Astrocyte of the cerebellum (primary cell): Measurements from ENCODE around the gene OR6N1.

ENCODE experiments used
- DNase-seq: peaks from one replicate; pipeline ENCODE4 v3.0.0-alpha.2; 2011; ENCODE audit warnings: low read depth
- H3K4me3 ChIP-seq: 2 replicates; pipeline ENCODE4 v1.5.1; 2011; ENCODE audit warnings: mild to moderate bottlenecking, low read depth, low read length, moderate library complexity
- CTCF ChIP-seq: IDR thresholded peaks from 2 replicates; pipeline ENCODE4 v1.5.1; 2012; ENCODE audit warnings: low read length, low read depth, moderate library complexity, mild to moderate bottlenecking; ENCODE audit errors: missing control alignments
- in situ Hi-C: cut with HindIII; loops from 2 replicates; pipeline ENCODE4 v1.10.0; 2017; ENCODE audit warnings: low sequenced_read_pairs

OR6N1 gene, protein sequence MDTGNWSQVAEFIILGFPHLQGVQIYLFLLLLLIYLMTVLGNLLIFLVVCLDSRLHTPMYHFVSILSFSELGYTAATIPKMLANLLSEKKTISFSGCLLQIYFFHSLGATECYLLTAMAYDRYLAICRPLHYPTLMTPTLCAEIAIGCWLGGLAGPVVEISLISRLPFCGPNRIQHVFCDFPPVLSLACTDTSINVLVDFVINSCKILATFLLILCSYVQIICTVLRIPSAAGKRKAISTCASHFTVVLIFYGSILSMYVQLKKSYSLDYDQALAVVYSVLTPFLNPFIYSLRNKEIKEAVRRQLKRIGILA

GRCh38 chr1:158771950-158772866 is at the start of gene OR6N1:
Gene OR6N1 (minus strand): TSS chr1:158772195. CDS start chr1:158766682, 5,513 bp downstream.
- in situ Hi-C loops: no loop called here
- TF ChIP-seq CTCF: no peak
- H3K4me3 ChIP-seq: no peak within 1 kb of the TSS
- DNase-seq: no peak

GRCh38 chr1:158821723-158822122 is 49.7 kb upstream of the OR6N1 start:
- H3K4me3 ChIP-seq: no peak overlapping the region
- in situ Hi-C loops: no loop called here
- TF ChIP-seq CTCF: no peak
- DNase-seq: no peak

DNA sequence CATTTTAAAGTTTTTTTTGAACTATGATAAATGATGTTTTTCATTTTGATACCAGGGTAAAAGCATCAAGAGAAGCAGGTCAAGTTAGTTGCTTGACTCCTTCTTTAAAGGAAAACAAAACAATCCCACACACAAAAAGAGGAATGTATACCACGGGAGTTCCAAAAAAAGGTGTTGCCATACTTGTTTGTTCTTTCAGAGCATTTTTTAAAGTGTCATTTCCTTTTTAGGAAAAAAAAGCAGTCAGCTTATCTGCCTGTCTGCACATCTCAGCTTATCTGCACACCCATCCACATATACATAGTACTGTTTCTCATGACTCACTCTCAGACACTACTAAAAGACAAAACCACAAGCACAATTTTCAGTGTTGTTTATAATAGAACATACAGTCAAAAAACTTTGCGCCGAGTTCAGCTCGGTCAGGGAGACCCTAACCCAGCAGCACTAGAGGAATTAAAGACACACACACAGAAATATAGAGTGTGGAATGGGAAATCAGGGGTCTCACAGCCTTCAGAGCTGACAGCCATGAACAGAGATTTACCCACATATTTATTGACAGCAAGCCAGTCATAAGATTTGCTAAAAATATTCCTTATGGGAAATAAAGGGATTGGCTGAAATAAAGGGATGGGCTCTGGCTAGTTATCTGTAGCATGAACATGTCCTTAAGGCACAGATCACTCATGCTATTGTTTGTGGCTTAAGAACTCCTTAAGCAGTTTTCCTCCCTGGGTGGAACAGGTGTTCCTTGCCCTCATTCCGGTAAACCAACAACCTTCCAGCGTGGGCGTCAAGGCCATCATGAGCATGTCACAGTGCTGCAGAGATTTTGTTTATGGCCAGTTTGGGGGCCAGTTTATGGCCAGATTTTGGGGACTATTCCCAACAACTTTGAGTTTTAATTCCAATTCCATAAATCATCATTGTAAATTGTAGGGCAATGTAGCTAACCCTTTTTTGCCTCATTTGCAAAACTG is 47.8 kb upstream of the OR6N1 start:
- no peak for DNase-seq
- TF ChIP-seq CTCF: no peak
- in situ Hi-C loops: no loop called here
- H3K4me3 ChIP-seq: no peak overlapping the region

- no peak for DNase-seq
- H3K4me3 ChIP-seq: no peak overlapping the region
- in situ Hi-C loops: no loop called here
- TF ChIP-seq CTCF: no peak
Observed at GRCh38 chr1:158818975-158819431, 47.0 kb upstream of the OR6N1 start.

DNA sequence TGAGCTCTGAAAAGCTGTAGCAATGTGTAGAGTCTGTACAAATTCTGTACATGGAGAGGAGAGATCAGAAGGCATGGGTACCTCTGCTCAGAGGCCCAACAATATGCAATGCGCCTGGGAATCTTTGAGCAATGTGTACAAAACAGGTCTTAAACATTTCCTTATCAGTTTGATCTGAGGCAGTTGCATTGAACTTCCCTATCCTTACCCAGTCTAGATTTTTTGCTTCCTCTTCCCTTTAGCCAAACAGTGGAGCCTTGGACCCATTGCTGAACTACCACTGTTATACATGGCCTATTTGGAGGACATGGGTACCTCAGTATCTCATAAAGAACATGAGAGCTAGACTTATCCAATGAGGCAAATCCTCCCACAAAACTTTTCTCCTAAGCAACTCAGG is 46.6 kb upstream of the OR6N1 start:
- no peak for TF ChIP-seq CTCF
- in situ Hi-C loops: no loop called here
- no peak overlapping the region for H3K4me3 ChIP-seq
- DNase-seq: no peak

GRCh38 chr1:158814970-158815369 is 43.0 kb upstream of the OR6N1 start:
- DNase-seq: no peak
- in situ Hi-C loops: no loop called here
- no peak overlapping the region for H3K4me3 ChIP-seq
- no peak for TF ChIP-seq CTCF
